ENCODE measurements around the gene EFHD2. TPM values are rescaled to one million over a fixed set of nuclear protein-coding genes. Genes with fewer than 3 reads are reported as not detected.

Gene EFHD2
- total RNA-seq, 1 donor from 2014 or later = 26.0 TPM

DNA sequence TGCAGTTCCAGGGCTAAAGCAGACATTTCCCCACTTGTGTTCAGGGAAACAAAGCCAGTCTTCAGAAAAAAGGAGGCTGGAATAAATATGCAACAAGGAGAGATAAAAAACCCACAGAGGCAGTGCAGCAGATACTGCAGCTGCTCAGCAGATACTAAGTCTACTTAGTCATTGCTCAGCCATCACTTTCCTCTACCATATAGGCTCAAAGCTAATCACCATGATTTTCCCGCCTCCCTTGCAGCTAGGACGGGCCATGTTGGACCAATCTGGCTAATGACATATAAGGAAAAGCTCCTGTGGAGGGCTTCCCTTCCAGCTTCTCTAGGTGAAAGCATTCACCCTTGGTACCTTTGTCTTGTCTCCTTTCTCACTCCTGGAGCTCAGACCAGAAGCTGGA lies 10.0 kb upstream of the EFHD2 start:
- no peak overlapping the region for H3K4me3 Mint-ChIP-seq (ENCODE audit: unreplicated experiment)
- DNase-seq (ENCODE audit: low read depth) = peak; percentile 31
- H4K20me1 ChIP-seq (ENCODE audit: insufficient read depth, low read length) = no peaks in the 10 kb centered on the region

DNA sequence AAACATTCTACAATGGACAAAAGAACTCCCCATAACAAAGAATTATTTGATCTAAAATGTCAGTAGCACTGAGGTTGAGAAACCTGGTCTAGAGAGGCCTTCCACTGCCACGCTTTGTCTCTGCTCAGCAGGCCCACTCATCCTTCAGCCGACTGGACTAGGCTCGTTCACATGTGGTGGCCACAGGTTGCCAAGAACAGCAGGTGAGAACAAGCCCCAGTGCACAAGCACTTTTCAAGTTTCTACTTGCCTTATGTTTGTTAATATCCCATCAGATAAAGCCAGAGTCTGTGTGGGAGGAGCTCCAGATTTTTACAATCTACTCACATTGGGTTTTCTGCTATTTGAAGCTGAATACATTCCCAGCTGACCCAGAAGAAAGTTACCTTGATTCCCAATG lies 9.1 kb upstream of the EFHD2 start:
- Histone ChIP-seq H3K27me3 (ENCODE audit: insufficient read depth, low read length) (no peaks in the 10 kb centered on the region), H3K36me3 (ENCODE audit: insufficient read depth, low read length) (no peaks in the 10 kb centered on the region), H3K4me3 (ENCODE audit: insufficient read depth, low read depth, low read length) (no peak overlapping the region), H3K79me2 (ENCODE audit: insufficient read depth, low read length) (no peaks in the 10 kb centered on the region), H3K27ac (ENCODE audit: low read depth, low read length) (no peak overlapping the region), H2AFZ (ENCODE audit: low read depth, low read length) (no peak overlapping the region), H4K20me1 (ENCODE audit: insufficient read depth, low read length) (no peaks in the 10 kb centered on the region), H3K9ac (ENCODE audit: low read length) (no peak overlapping the region), H3K4me1 (ENCODE audit: insufficient read depth, low read length) (no peaks in the 10 kb centered on the region), H3K9me3 (ENCODE audit: insufficient read depth, low read depth, low read length) (no peaks in the 10 kb centered on the region), H3K4me2 (ENCODE audit: low read length) (no peak overlapping the region)
- H3K27ac Mint-ChIP-seq (ENCODE audit: unreplicated experiment) = no peak overlapping the region
- DNase-seq (ENCODE audit: low read depth) = no peak
- peaks cover 6% of the 10 kb centered on the region for H3K9me3 Mint-ChIP-seq (ENCODE audit: unreplicated experiment)
- no peak for FAIRE-seq
- H3K4me3 Mint-ChIP-seq (ENCODE audit: unreplicated experiment) = no peak overlapping the region
- TF ChIP-seq, protein P1, sequence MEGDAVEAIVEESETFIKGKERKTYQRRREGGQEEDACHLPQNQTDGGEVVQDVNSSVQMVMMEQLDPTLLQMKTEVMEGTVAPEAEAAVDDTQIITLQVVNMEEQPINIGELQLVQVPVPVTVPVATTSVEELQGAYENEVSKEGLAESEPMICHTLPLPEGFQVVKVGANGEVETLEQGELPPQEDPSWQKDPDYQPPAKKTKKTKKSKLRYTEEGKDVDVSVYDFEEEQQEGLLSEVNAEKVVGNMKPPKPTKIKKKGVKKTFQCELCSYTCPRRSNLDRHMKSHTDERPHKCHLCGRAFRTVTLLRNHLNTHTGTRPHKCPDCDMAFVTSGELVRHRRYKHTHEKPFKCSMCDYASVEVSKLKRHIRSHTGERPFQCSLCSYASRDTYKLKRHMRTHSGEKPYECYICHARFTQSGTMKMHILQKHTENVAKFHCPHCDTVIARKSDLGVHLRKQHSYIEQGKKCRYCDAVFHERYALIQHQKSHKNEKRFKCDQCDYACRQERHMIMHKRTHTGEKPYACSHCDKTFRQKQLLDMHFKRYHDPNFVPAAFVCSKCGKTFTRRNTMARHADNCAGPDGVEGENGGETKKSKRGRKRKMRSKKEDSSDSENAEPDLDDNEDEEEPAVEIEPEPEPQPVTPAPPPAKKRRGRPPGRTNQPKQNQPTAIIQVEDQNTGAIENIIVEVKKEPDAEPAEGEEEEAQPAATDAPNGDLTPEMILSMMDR (IDR thresholded peaks at IDR 0.05; ENCODE audit: insufficient read depth, low read depth, low read length) = no peak
- no peak for TF ChIP-seq EZH2 (IDR thresholded peaks at IDR 0.05; ENCODE audit: insufficient read depth, low read length)
- H3K36me3 Mint-ChIP-seq (ENCODE audit: low read depth, unreplicated experiment) = no peaks in the 10 kb centered on the region
- peaks cover 17% of the 10 kb centered on the region for H3K27me3 Mint-ChIP-seq (ENCODE audit: low read depth, unreplicated experiment)
- H3K4me1 Mint-ChIP-seq (ENCODE audit: low read depth, unreplicated experiment) = no peaks in the 10 kb centered on the region

More for the DNA sequence above, 10.0 kb upstream of the EFHD2 start:
- Mint-ChIP-seq H3K36me3 (ENCODE audit: low read depth, unreplicated experiment) (no peaks in the 10 kb centered on the region), H3K27me3 (ENCODE audit: low read depth, unreplicated experiment) (peaks cover 13% of the 10 kb centered on the region), H3K27ac (ENCODE audit: unreplicated experiment) (no peak overlapping the region), H3K9me3 (ENCODE audit: unreplicated experiment) (peaks cover 6% of the 10 kb centered on the region), H3K4me1 (ENCODE audit: low read depth, unreplicated experiment) (no peaks in the 10 kb centered on the region)
- Histone ChIP-seq H2AFZ (ENCODE audit: low read depth, low read length) (no peak overlapping the region), H3K9me3 (ENCODE audit: insufficient read depth, low read depth, low read length) (no peaks in the 10 kb centered on the region), H3K27ac (ENCODE audit: low read depth, low read length) (no peak overlapping the region), H3K4me3 (ENCODE audit: insufficient read depth, low read depth, low read length) (no peak overlapping the region), H3K27me3 (ENCODE audit: insufficient read depth, low read length) (no peaks in the 10 kb centered on the region), H3K4me1 (ENCODE audit: insufficient read depth, low read length) (no peaks in the 10 kb centered on the region), H3K36me3 (ENCODE audit: insufficient read depth, low read length) (no peaks in the 10 kb centered on the region), H3K79me2 (ENCODE audit: insufficient read depth, low read length) (no peaks in the 10 kb centered on the region), H3K4me2 (ENCODE audit: low read length) (no peak overlapping the region), H3K9ac (ENCODE audit: low read length) (no peak overlapping the region)
- no peak for FAIRE-seq
- no peak for TF ChIP-seq EZH2 (IDR thresholded peaks at IDR 0.05; ENCODE audit: insufficient read depth, low read length)
- TF ChIP-seq, protein P1 (IDR thresholded peaks at IDR 0.05; ENCODE audit: insufficient read depth, low read depth, low read length) = no peak

DNA sequence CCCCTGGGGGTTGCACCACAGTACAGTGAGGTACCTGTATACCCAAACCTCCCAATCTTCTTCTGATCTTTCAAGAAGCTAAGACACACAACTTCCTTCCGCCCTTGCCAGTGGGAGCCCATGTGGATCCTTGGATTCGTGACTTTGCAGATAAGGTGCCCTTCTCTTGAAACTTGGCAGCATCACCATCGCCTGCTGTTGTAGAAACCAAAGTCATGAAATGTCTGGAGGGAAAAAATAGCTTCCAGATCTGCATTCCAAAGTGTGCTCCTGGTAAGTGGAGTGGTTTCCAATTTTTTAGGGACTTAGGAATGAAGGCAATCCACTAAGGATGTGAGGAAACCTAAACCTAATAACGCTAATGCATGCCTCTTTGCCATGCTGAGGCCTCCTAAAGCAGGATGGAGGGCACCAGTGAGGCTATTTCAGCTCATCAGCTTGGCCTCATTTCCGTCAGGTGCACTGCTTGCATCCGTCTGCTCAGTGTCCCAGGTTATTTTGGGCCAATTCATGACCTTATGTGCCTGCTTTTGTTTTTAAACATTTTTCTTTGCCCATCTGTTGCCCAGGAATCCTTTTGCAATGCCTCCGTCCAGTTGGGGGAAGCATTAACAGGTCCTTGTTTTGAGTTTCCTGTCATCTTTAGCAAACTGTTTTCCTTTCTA lies 8.2 kb upstream of the EFHD2 start:
- FAIRE-seq (no peak), DNase-seq (ENCODE audit: low read depth) (no peak)
- Mint-ChIP-seq H3K27me3 (ENCODE audit: low read depth, unreplicated experiment) (peaks cover 21% of the 10 kb centered on the region), H3K27ac (ENCODE audit: unreplicated experiment) (no peak overlapping the region), H3K4me3 (ENCODE audit: unreplicated experiment) (no peak overlapping the region), H3K9me3 (ENCODE audit: unreplicated experiment) (peaks cover 6% of the 10 kb centered on the region), H3K4me1 (ENCODE audit: low read depth, unreplicated experiment) (no peaks in the 10 kb centered on the region), H3K36me3 (ENCODE audit: low read depth, unreplicated experiment) (no peaks in the 10 kb centered on the region)
- Histone ChIP-seq H3K9me3 (ENCODE audit: insufficient read depth, low read depth, low read length) (no peaks in the 10 kb centered on the region), H3K36me3 (ENCODE audit: insufficient read depth, low read length) (no peaks in the 10 kb centered on the region), H3K4me1 (ENCODE audit: insufficient read depth, low read length) (peaks cover under 1% of the 10 kb centered on the region), H3K9ac (ENCODE audit: low read length) (no peak overlapping the region), H3K27ac (ENCODE audit: low read depth, low read length) (no peak overlapping the region), H4K20me1 (ENCODE audit: insufficient read depth, low read length) (no peaks in the 10 kb centered on the region), H3K4me3 (ENCODE audit: insufficient read depth, low read depth, low read length) (no peak overlapping the region), H2AFZ (ENCODE audit: low read depth, low read length) (no peak overlapping the region), H3K27me3 (ENCODE audit: insufficient read depth, low read length) (no peaks in the 10 kb centered on the region), H3K4me2 (ENCODE audit: low read length) (no peak overlapping the region), H3K79me2 (ENCODE audit: insufficient read depth, low read length) (no peaks in the 10 kb centered on the region)
- no peak for TF ChIP-seq EZH2 (IDR thresholded peaks at IDR 0.05; ENCODE audit: insufficient read depth, low read length)
- TF ChIP-seq, protein P1 (IDR thresholded peaks at IDR 0.05; ENCODE audit: insufficient read depth, low read depth, low read length) = no peak
